Activated CD4-positive, alpha-beta T cell treated with anti-CD3 and anti-CD28 coated beads for 1 hour (primary cell): ENCODE data around the gene YKT6.
"Not testable (repeated sequence)": the region's sequence is repeated elsewhere in the genome, so short reads cannot be mapped to it uniquely, and the experiment has no call there.

ENCODE experiments used
- DNase-seq: peaks from one replicate; pipeline ENCODE4 v3.0.0-alpha.2; 2020

YKT6 gene

DNA sequence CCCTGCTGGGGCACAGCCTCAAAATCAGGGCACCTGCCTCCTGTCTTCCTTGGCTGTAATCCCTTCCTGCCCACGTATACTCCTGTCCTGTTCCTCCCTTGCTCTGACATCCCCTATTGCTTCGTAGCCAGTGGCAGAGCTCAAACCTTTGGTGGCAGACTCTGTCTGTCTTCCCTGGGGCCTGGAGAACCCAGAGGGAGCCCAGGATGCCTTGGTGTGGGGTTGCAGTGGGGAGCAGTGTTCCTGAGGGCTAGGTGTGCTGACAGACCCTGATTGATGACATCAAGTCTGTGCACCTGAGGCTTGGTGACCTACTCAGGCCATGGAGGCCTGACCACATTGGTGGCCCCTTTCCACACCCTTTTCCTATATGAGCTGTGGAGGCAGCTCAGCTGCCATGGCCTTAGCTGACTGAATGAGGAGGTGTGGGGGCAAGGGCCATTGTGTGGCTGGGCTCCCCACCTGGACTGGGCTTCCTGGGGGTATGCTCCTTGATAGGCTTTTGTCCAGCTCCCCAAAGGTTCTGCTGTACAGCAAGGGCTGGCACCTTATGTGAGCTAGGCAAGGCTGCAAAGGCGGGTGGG lies 6.1 kb upstream of the YKT6 start:
- DNase-seq, result no peak

DNA sequence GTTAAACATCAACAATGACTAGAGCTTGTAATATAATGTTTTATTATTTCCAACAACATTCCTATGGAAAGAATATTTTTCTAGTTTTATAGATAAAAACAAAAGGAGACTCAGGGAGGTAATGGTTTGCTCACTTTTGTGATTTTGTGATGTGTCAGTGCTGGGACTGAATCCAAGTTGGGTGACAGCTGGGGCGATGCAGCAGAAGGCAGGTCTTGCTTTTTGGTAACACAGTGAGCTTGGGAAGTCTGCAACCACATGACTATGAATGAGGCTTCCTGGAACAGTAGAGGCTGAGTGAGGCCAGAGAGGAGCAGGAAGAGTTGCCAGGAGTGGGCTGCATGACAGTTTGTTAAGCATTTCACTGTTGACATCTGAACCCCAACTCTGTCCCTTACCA lies 4.9 kb upstream of the YKT6 start:
- no peak for DNase-seq

DNA sequence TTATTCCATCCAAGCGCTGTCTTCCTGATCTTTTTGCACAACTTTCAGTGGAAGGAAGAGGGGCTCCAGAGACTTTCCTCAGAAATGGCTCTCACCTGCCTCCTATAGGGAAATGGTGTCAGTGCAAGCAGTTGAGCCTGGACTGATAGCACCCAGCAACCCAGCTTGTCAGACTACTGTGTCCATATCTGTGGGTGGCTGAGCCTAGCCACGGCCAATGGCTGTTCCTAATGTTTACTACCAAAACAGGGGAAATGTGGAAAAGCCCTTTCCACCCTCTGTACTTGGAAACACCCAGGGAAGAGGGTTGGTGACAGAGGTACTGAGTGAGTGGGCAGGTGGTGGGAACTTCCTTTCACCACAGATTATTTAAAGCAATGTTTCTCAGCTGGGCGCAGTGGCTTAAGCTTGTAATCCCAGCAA lies 4.3 kb upstream of the YKT6 start:
- no peak for DNase-seq

DNA sequence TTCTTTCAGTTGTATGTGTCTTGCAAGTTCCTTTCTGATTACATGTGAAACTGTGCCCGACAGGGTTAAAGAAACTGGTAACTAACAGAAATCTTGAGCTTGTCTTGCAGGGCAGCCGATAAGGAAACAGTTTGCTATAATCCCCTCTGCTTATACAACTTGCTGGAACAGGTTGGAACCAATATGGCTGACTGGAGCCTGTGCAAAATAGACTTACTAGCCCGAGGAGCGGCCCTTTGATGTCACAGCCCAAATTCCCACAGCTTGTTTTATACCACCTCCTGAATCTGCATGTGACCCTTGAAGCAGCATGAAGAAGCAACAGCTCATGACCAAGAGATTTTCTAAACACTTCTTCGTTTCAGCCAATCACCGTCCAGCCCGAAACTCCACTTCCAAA lies 3.3 kb upstream of the YKT6 start:
- DNase-seq, result no peak

DNA sequence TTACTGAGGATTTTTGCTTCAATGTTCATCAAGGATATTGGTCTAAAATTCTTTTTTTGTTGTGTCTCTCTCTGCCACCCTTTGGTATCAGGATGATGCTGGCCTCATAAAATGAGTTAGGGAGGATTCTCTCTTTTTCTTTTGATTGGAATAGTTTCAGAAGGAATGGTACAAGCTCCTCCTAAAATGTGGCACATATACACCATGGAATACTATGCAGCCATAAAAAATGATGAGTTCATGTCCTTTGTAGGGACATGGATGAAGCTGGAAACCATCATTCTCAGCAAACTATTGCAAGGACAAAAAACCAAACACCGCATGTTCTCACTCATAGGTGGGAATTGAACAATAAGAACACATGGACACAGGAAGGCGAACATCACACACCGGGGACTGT lies 615 bp upstream of the YKT6 start:
- not testable (repeated sequence) for DNase-seq

DNA sequence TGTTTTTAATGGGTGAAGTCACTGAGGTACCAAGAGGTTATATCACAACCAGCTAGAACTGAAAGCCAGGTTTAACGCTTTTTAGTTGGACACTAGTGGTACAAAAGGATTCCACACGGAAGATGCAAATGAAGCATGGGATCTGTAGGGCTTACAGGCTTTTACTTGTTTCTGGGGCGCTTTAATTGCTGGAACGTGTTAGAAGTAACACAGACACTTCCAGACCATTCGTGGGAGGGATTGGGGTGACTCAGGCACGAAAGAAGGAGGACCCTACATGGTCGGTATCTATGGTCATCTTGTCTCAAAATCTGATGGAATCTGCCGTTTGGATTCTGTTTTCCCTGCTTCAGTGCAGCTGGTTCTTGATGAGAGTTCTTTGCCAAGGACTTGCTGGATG lies 1.0 kb downstream of the YKT6 start:
- DNase-seq, result no peak

DNA sequence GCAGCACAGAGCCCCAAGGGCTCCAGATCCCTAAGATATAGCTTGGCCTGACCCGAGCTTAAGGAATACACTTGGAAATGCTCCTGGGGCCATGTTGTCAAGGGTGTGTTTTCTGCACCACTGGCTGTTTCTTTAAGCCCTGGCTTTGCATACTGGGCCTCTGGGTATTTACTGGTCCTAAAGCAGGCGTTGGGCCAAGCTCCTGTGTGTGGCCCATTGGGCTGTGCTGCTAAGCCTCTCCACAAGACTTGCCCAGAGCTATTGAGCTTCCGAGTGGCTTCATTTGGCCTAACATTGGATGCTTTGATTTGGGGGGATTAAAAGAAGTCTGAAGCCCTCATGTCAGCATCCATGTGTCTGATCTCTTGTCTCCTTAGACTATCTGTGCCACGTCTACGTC lies 5.2 kb downstream of the YKT6 start:
- DNase-seq, result no peak

DNA sequence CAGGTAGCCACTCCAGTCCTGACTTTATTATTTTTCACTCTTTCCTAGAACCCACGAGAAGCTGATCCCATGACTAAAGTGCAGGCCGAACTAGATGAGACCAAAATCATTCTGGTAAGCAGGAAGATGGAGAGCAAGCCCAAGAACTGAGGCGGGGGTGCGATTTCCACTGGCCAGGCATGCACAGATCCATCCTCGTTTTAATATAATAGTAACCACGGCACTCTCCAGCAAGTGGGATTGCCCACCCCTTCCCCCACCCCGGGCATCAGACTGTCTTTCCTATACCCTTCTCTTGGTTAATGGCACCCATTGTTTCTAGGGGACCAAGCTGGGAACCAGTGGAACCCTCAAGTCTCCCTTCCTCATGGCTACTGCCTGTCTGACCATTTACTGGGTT lies 7.3 kb downstream of the YKT6 start:
- DNase-seq, result no peak

DNA sequence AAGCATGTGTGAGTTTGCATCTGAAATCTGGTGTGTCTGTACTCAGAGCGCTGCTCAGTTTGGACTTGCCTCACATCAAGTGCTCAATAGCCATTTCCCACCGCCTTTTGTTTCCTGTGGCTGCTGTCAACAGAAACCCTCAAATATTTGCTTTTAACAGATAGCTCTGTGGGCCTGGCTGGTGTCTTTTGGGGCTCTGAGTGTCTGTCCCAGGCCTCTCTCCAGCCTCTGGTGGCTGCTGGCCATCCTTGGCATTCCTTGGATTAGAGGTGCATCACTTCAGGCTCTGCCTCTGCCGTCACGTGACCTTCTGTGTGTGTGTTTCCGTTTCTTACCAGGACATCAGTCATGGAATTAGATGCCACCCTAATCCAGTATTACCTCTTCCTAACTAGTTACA lies 9.3 kb downstream of the YKT6 start:
- DNase-seq, result no peak

DNA sequence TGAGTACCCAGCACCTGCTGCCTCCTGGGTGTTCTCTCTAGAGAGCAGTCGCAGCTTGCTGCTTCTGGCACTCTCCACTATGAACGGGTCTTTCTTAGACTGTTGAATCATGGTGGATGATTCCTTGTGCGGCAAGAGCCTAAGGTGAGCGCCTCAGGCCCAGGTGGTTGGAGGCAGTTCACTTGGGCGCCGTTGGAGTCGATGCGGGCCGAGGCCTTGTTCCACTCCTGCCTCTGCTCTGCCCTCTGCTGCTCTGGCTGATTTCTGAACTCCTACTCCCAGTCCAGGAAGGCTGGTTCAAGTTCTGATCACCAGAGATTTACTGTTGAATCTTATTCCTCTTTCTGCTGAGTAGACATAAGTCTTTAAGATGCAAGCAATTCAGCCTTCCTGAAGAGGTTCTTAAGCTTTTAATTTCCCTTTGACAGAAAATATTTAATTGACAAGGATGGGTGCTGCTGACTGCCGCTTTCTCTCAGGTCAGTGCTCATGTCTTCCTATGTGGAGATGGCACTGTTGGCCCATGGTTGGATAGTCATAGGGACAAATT lies 10.4 kb downstream of the YKT6 start:
- no peak for DNase-seq

DNA sequence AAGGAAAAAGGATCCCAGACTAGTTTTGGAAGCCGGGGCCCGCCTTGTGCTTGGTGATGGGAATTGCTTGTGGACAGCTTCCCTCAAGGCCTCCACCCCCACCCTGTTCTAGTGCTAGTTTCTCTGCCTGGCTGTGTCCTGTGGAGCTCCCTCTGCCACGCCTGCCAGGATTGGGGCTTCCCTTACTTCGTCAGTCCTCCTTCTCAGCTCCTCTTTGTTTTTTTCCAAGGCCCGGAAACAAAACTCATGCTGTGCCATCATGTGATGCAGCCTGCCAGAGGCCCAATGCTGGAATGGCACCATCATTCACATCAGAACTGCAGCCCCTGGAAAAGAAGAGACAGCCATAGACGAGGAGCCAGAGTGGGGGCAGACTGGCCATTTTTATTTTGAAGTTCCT lies 11.2 kb downstream of the YKT6 start:
- DNase-seq, result no peak

DNA sequence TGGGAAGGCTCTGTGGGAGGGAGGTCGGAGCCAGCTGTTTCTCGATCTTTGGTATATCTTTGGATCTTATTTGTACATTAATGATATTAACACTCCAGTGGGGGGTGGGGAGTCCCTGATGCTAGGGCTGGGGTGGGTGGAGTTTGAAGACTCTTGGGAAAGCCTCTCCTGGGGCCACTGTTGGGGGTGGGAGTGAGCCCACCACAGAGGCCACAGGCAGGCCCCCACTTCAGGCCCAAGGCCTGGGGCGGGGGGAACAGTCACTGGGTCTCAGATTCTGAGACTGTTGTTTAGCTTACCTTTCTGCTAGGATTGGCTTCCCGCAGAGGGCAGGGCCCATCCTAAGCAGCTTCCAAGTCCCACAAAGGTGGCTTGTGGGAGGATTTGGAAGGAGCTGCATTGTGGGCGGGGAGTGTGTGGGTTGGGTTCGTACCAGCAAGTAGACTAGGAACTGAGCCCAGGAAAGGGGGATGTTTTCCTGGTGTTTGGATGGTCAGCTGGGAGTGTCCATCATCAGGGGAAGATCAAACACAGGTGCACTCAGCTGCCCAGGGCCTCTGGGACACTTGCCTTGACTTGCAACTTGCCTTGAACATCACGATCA lies 11.9 kb downstream of the YKT6 start:
- no peak for DNase-seq

DNA sequence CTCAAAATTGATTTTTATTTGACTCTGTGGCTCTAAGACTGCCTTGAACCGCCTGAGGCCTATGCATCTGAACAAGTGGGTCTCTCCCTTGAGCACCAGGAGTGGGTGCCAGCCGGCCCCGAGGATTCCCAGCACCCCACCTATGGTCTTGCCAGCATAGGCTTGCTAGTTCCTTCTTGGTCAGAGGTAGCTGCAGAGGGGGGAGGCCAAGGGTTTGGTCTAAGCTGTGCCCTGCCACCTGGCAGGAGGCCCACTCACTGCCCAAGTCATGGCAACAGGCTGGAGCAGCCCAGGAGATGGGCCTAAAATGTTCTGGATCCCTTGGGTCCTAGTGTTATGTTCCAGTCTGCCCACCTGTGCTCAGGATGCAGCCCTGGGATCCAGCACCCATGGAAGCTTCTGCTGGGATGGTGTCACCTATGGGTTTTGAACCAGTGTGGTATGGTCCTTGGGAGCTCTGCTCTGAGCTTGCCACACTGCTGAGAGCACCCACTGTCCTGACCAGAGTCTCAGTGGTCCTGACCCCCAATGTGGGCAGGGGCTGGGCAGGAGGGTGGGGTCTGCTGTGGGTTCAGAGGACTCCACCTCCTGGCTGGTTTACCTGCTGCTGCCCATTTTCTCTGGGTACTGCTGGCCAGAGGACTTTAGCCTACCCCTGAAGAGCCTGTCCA lies 12.6 kb downstream of the YKT6 start:
- no peak for DNase-seq

DNA sequence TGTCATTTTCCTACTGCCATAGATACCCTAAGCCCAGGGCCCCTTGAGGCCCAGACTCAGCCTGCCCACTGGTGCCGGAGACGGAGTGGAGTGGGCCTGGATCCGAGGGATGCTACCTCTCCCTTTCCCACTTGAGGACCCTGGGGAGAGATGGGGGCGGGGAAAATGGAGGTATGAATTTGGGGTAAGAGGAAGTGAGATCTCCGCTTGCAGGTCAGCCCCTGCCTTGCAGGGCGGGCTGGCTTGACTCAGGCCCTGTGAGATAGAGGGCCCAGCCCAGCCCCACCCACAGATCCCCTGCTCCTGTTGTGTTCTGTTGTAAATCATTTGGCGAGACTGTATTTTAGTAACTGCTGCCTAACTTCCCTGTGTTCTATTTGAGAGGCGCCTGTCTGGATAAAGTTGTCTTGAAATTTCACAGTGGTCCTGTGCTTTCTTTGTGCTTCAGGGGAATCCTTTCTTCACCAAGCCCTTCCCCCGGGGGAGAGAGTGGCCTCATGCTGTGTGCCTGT lies 13.2 kb downstream of the YKT6 start:
- no peak for DNase-seq

DNA sequence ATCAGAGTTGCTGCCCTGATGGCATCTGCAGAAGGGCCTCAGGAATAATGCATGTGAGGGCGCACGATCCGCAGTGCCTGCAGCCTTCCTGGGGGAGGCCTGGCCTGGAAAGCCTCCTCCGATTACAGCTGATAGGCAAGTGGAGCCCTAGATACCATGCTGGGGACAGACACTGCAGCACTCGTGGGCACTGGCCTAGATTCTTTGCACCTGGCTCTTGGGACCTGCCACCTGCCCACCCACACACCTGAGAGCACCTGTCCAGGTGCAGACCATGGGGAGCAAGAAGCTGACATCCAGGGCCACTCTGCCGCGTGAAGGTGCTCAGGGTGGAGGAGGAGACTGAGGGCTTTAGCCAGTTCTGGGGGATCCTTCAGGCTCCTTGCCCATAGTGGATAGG lies 14.8 kb downstream of the YKT6 start:
- no peak for DNase-seq

DNA sequence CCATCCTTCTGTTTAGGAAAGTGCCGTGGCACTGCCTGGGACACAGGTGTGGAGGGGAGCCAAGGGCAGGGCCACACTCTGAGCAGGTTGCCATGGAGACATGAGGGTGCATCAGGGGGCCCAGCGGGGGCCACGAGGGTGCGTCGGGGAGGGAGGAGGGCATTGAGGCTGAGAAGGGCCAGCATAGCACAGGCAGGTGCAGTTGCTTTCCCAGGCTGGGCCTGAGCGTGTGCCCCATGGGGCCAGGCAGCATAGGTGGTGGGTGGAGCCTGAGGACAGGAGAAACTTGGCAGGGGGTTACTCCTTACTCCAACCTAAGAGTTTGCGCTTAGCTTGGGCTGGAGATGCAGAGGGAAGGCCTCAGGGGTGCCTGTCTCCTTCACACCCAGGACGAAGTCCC lies 15.2 kb downstream of the YKT6 start:
- DNase-seq, result no peak

DNA sequence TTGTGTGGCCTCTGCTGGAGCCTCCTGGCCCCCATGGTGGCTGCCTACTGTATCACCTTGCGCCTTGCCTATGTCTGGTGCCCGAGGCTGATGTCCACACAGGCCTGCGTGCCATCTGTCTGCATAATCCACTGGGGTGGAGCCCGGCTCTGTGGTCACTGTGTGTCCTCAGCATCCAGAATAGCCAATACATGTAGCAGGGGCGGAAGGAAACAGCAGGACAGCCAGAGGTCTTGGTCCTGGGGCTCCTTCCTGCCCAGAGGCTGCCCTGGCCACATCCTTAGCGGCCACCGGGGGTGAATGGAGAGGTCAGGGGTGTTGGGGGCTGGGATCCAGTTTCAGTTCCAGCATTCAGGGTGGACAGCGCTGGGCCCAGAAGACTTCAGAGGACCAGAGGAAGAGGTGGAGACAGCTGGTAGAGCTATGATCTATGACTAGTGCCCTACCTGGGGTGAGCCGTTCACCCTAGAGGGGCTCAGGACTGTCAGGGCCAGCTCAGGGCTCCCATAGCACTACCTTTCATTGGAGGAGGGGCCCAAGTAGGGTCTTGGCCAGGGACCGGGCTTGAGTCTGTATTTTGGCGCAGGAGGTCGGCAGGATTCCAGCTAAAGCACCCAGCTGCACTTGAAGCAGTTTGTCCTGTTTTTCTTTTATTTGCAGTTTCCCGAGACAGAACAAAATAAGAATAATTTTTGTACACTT lies 15.9 kb downstream of the YKT6 start:
- DNase-seq, result no peak

DNA sequence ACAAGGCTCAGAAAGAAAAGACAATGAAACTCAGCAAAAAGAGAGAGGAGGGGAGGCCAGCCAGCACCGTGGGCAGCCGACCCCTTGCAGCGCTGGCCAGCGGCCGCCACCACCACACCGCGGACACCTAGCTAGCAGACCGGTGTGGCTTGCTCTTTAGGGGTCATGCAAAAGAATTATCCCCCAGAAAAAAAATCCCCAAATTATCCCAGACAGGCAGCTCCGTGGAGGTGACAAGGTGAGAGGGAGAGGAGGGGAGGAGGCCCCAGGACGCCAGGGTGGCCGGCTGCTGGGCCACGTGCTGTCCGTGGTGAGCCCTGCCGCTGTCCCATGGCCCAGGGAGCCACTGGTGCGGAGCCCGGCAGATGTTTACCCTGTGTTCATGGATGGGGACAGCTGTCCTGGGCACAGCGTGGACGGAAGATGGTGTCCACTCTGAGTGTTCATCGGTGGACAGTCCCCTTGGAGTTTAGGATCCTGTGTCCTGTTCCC lies 16.5 kb downstream of the YKT6 start:
- DNase-seq, result no peak

DNA sequence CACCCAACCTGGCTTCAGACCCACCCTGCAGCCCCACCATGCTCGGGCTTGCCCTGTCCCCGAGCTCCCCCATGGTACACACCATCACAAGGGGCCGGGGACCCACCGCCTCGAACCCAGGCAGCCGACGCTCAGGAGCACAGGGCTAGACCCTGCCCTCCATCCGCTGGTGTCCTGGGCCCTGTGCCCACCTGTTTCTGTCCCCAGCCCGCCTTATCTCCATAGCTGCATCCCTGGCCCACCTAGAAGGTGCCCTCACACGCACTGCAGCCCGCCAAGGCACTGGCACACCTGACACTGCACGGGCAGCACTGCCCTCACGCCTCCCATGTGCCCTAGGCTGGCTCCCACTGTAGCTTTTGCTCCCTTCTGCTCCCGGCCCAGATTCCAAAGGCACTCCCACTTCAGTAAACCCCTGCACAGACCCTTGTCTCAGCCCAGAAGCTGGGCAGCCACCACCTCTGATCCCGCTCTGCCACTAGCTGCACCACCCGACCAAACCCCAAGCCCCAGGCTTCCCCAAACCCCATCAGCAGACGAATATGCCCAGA lies 17.1 kb downstream of the YKT6 start:
- no peak for DNase-seq

DNA sequence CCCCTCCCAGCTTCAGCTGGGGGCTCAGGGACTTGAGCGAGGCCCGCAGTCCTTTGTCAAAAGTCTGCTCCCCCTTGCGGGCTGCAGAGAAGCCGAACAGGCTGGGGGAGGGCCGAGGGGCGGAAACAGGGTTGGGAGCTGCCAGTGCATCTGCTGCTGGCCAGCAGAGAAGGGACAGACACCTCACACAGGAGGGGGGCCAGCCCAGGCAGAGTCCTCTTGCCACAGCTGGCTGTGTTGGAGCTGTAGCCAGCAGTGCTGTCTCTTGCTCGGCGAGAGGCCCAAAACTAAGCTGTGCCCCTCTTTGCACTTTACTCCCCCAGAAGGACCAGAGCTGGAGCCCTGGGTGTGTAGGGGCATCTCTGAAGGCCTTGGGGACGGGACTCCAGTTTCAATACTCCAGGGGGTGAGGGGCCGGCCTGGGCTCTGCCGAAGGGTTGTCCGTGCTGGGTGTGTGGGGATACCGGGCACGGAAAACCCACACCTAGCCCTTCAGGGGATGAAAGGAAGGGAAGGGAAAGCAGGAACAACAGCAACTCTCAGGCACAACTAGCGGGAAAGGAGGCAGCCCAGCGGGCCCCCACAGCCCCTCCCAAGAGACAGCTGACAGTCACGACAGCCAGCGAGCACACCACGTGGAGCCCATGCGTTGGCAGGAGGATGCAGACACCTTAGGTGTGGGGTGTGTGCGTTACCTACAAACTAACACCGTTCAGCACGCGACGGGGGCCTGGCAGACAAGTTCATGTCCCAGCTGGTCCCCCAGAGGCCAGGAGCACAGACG lies 17.8 kb downstream of the YKT6 start:
- no peak for DNase-seq

DNA sequence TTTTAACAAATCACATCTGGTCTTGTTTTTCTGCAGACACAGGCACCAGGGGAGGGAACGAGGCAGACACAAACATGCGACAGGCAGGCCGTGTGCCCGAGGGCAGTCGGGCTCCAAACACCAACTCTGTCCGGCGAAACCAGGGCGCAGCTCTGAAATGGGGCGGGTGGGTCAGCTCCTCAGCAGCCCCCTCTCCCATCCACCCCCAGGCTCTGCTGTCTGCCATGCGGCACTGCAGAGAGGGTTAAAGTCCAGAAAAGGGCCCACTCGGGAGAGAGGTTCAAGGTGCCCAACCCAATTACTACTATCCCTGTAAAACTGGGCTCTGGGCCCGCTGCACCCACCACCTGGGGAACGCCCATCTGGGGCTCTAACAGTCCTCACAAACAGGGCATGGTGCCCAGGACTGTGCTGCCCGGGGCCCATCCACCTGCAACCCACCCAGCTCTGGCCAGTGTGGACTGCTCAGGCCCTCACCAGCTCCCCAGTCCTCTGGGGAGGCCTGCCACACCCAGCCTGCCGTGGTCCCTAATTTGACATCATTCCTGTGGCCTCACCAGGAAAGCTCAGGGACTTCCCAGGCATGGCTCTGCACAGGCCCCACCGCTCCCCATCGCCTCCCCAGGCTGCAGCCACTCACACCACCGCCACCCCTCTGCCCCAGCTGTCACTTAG lies 18.7 kb downstream of the YKT6 start:
- DNase-seq, result no peak

DNA sequence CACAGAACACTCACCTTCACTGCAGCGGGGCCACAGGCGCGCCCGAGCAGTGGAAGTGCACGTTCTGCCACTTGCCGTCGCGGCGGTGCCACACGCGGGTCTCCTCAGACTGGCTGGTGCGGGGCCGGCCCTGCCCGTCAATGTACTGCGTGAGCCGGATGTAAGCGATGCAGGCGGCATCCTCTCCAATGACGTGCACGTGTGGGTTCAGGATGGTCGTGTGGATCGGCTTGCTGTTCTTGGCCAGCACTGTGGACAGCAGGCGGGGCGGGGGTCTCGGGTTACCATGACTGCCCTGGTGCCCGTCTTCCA lies 19.2 kb downstream of the YKT6 start:
- DNase-seq, result no peak
